ENCODE results near the gene OTOP2. TPM values are rescaled to one million over a fixed set of nuclear protein-coding genes. Genes with fewer than 3 reads are reported as not detected.

Gene OTOP2
- total RNA-seq, 2 experiments from 2014 or later = not detected

DNA sequence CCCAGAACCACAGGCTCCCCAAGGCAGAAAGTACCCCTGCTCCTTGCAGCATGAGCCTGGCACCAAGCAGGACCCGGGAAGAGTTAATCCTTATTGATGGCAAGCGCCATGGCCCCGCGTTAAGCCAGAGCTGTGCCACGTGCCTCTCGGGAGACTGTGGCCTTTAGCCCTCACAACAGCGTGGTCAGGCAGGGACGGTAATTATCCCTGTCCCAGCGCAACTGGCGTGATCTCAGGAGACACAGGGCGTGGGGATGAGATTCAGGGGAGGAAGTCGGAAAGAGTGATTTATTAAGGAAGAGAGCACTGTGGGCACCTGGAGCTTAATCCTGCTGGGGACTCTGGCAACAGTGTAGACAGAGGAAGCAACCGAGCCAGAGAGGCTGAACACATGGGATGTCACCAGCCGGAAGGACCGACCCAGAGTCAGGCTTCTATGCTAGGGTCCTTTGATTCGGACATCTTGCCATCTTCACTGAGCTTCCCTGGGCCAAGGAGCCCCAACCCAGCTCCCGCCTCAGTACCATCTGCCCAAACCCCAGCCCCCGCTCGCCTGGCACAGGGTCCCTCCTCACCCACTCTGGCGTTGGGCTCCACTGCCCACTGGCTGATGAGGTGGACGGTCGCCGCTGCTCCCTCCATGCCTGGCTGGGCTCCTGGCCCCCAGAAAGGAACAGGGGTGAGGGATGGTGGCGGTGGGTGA is 28.5 kb downstream of the OTOP2 start:
- Histone ChIP-seq H3K9me3 (ENCODE audit: low read length) (no peaks in the 10 kb centered on the region), H3K4me3 (ENCODE audit: low read depth, low read length, poor library complexity, severe bottlenecking) (no peak overlapping the region), H3K4me1 (ENCODE audit: insufficient read depth, low read length, poor library complexity, severe bottlenecking) (no peaks in the 10 kb centered on the region), H3K79me2 (ENCODE audit: insufficient read depth, low read depth, low read length) (no peaks in the 10 kb centered on the region), H4K20me1 (ENCODE audit: insufficient read depth, low read length) (no peaks in the 10 kb centered on the region), H3K9me2 (ENCODE audit: insufficient read depth, low read length) (no peaks in the 10 kb centered on the region), H2AFZ (ENCODE audit: low read length) (no peak overlapping the region), H3K4me2 (ENCODE audit: low read length) (no peak overlapping the region), H3K27ac (ENCODE audit: low read depth, low read length, poor library complexity, severe bottlenecking) (no peak overlapping the region), H3K36me3 (ENCODE audit: insufficient read depth, low read length) (no peaks in the 10 kb centered on the region)
- no TSS peak for BruUV-seq (replicated peaks)
- TF ChIP-seq, protein P1, sequence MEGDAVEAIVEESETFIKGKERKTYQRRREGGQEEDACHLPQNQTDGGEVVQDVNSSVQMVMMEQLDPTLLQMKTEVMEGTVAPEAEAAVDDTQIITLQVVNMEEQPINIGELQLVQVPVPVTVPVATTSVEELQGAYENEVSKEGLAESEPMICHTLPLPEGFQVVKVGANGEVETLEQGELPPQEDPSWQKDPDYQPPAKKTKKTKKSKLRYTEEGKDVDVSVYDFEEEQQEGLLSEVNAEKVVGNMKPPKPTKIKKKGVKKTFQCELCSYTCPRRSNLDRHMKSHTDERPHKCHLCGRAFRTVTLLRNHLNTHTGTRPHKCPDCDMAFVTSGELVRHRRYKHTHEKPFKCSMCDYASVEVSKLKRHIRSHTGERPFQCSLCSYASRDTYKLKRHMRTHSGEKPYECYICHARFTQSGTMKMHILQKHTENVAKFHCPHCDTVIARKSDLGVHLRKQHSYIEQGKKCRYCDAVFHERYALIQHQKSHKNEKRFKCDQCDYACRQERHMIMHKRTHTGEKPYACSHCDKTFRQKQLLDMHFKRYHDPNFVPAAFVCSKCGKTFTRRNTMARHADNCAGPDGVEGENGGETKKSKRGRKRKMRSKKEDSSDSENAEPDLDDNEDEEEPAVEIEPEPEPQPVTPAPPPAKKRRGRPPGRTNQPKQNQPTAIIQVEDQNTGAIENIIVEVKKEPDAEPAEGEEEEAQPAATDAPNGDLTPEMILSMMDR (conservative IDR thresholded peaks at IDR 0.05; ENCODE audit: low read length) = no peak
- no peak for TF ChIP-seq EZH2phosphoT487 (IDR thresholded peaks at IDR 0.05; ENCODE audit: borderline replicate concordance, low read depth, low read length)
- CTCF ChIA-PET (ENCODE audit: unreplicated experiment) = no interaction called here
- no peak for DNase-seq (ENCODE audit: low spot score)
- intact Hi-C loops (cut with micrococcal nuclease; ENCODE audit: unreplicated experiment) = no loop called here
- POLR2A ChIA-PET = no interaction called here

DNA sequence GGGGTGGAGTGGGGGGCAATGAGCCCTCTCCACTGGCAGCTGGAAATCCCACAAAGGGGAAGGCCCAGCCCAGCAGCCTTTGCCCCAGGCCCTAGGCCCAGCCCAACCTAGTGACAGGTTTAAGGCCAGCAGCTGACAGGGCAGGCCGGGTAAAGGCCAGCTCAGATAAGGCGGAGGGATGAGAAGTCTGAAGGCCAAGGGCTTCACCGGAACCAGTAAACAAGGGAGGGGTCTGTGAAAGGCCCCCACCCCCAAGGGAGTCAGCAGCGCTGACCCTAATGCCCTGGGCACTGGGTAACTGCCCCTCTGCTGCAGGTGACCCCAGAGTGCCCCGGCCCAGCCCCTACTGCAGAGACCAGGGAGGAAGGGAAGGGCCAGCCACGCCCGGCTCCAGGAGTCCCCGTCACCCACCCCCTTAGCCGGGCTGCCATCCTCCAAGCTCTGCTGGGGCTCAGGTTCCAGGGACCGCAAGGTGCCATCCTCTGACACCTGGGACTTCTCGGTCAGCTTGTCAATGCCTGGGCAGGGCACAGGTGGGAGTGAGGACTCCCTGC is 29.1 kb downstream of the OTOP2 start:
- no peaks in the 10 kb centered on the region for H3K36me3 ChIP-seq (ENCODE audit: insufficient read depth, low read length)
- no peaks in the 10 kb centered on the region for H4K20me1 ChIP-seq (ENCODE audit: insufficient read depth, low read length)
- CTCF ChIA-PET (ENCODE audit: unreplicated experiment) = no interaction called here
- H3K27ac ChIP-seq (ENCODE audit: low read depth, low read length, poor library complexity, severe bottlenecking) = no peak overlapping the region
- BruUV-seq (replicated peaks) = no TSS peak
- no peak overlapping the region for H3K4me3 ChIP-seq (ENCODE audit: low read depth, low read length, poor library complexity, severe bottlenecking)
- no peaks in the 10 kb centered on the region for H3K79me2 ChIP-seq (ENCODE audit: insufficient read depth, low read depth, low read length)
- intact Hi-C loops (cut with micrococcal nuclease; ENCODE audit: unreplicated experiment) = no loop called here
- DNase-seq (ENCODE audit: low spot score) = no peak
- POLR2A ChIA-PET = interaction anchor here (0.5 kb wide), 1 partner anchor 71 kb away, joined by 3 read pairs; no protein-coding TSS in a partner anchor
- H3K9me3 ChIP-seq (ENCODE audit: low read length) = no peaks in the 10 kb centered on the region
- H3K4me1 ChIP-seq (ENCODE audit: insufficient read depth, low read length, poor library complexity, severe bottlenecking) = no peaks in the 10 kb centered on the region
- TF ChIP-seq, protein P1 (conservative IDR thresholded peaks at IDR 0.05; ENCODE audit: low read length) = no peak
- no peak overlapping the region for H2AFZ ChIP-seq (ENCODE audit: low read length)
- H3K4me2 ChIP-seq (ENCODE audit: low read length) = no peak overlapping the region
- no peaks in the 10 kb centered on the region for H3K9me2 ChIP-seq (ENCODE audit: insufficient read depth, low read length)

DNA sequence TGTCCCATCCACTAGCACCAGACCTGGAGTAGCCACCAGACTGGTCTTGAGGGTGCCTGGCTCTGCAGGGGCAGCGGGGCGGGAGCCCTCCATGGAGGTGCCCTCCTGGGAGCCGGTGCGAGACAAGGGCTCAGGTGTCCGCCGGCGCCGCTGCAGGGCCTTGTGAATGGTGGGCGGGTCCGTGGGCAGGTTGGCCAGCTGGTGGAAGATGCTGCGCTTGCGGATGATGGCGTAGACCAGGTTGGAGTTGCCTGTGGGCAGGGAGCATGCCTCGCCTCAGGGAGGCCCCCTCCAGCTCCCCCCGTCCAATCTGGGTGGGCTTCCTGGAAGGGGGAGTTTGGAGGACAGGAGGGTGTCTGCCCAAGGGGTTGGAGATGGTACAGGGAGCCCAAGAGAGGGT is 30.0 kb downstream of the OTOP2 start:
- no peak for TF ChIP-seq EZH2phosphoT487 (IDR thresholded peaks at IDR 0.05; ENCODE audit: borderline replicate concordance, low read depth, low read length)
- TF ChIP-seq, protein P1 (conservative IDR thresholded peaks at IDR 0.05; ENCODE audit: low read length) = no peak

More for the DNA sequence above, 30.0 kb downstream of the OTOP2 start:
- Histone ChIP-seq H3K4me1 (ENCODE audit: insufficient read depth, low read length, poor library complexity, severe bottlenecking) (no peaks in the 10 kb centered on the region), H3K36me3 (ENCODE audit: insufficient read depth, low read length) (no peaks in the 10 kb centered on the region), H3K9me2 (ENCODE audit: insufficient read depth, low read length) (no peaks in the 10 kb centered on the region), H3K4me3 (ENCODE audit: low read depth, low read length, poor library complexity, severe bottlenecking) (no peak overlapping the region), H3K4me2 (ENCODE audit: low read length) (no peak overlapping the region), H4K20me1 (ENCODE audit: insufficient read depth, low read length) (no peaks in the 10 kb centered on the region), H3K27ac (ENCODE audit: low read depth, low read length, poor library complexity, severe bottlenecking) (no peak overlapping the region), H3K9me3 (ENCODE audit: low read length) (no peaks in the 10 kb centered on the region), H2AFZ (ENCODE audit: low read length) (no peak overlapping the region), H3K79me2 (ENCODE audit: insufficient read depth, low read depth, low read length) (no peaks in the 10 kb centered on the region)
- intact Hi-C loops (cut with micrococcal nuclease; ENCODE audit: unreplicated experiment) = no loop called here
- CTCF ChIA-PET (ENCODE audit: unreplicated experiment) = no interaction called here
- POLR2A ChIA-PET = no interaction called here
- no TSS peak for BruUV-seq (replicated peaks)
- DNase-seq (ENCODE audit: low spot score) = no peak
